Measurements from ENCODE around the gene SLC1A7.

DNA sequence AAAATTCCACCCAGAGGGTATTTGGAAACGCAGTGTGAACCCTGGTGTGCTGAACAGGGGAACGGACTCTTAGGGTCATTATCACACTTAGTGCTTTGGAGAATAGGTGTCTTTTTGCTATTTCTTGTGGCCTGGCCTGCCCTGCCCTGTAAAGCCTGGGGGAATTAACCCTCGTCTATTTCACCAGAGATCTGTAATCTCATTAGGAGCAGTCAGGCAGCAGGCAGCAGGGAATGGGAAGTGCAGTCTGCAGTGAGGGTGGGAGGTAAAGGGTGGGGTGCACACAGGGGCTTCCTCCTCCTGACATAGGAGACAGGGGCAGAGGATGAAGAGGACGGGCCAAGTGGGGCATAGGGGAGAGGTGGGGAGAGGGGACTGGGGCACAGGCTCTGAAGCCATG lies 1.1 kb upstream of the SLC1A7 start:
- TF ChIP-seq CTCF (IDR thresholded peaks at IDR 0.05; ENCODE audit: low read length) (no peak), EZH2 (IDR thresholded peaks at IDR 0.05; ENCODE audit: borderline replicate concordance, low read length) (no peak)

All from OCI-LY1 (cell line).